ENCODE results near the gene CD6.

GRCh38 chr11:61001931-61002330 lies 30.5 kb downstream of the CD6 start:
- TF ChIP-seq, protein P1, sequence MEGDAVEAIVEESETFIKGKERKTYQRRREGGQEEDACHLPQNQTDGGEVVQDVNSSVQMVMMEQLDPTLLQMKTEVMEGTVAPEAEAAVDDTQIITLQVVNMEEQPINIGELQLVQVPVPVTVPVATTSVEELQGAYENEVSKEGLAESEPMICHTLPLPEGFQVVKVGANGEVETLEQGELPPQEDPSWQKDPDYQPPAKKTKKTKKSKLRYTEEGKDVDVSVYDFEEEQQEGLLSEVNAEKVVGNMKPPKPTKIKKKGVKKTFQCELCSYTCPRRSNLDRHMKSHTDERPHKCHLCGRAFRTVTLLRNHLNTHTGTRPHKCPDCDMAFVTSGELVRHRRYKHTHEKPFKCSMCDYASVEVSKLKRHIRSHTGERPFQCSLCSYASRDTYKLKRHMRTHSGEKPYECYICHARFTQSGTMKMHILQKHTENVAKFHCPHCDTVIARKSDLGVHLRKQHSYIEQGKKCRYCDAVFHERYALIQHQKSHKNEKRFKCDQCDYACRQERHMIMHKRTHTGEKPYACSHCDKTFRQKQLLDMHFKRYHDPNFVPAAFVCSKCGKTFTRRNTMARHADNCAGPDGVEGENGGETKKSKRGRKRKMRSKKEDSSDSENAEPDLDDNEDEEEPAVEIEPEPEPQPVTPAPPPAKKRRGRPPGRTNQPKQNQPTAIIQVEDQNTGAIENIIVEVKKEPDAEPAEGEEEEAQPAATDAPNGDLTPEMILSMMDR (IDR thresholded peaks at IDR 0.05; ENCODE audit: insufficient read depth, low read depth, low read length) = no peak
- TF ChIP-seq EZH2 (IDR thresholded peaks at IDR 0.05; ENCODE audit: insufficient read depth, low read length) = no peak
